HepG2 (cell line): Measurements from ENCODE around the gene PLEKHG4.

ENCODE experiments used
- CTCF ChIP-seq: sonication (generic); formaldehyde crosslinking; IDR thresholded peaks from 2 replicates; pipeline ENCODE4 v1.5.0; 2020; ENCODE audit warnings: mild to moderate bottlenecking, missing genetic modification reagents, moderate library complexity
- ELF1 ChIP-seq: sonication (generic); formaldehyde crosslinking; IDR thresholded peaks from 2 replicates; pipeline ENCODE4 v1.4.0; 2020; ENCODE audit warnings: missing genetic modification reagents
- ETV6 ChIP-seq: sonication (generic); formaldehyde crosslinking; conservative IDR thresholded peaks from 2 replicates; pipeline ENCODE4 v1.4.0; 2020; ENCODE audit warnings: missing genetic modification reagents
- KAT2B ChIP-seq: fragments of 150-350 bp; IDR thresholded peaks from 2 replicates; pipeline ENCODE4 v1.6.1; 2014; ENCODE audit warnings: low read depth, low read length, borderline replicate concordance
- MXI1 ChIP-seq: IDR thresholded peaks from 3 replicates; pipeline ENCODE4 v1.6.1; 2012; ENCODE audit warnings: low read depth, low read length, inconsistent platforms, borderline replicate concordance
- NCOR1 ChIP-seq: fragments of 200-600 bp; sonication (generic); IDR thresholded peaks from 2 replicates; pipeline ENCODE4 v1.7.0; 2017; ENCODE audit warnings: antibody characterized with exemption, low read length, borderline replicate concordance
- RFX3 ChIP-seq: IDR thresholded peaks from 2 replicates; pipeline ENCODE4 v1.6.1; 2016; ENCODE audit warnings: missing biosample characterization, missing genetic modification reagents
- SRSF1 ChIP-seq: fragments of 200-400 bp; formaldehyde crosslinking; optimal IDR thresholded peaks from 2 replicates; pipeline ENCODE3; 2017; ENCODE audit warnings: mild to moderate bottlenecking, low read depth, low read length, moderate library complexity
- ZMYM3 ChIP-seq: sonication (generic); formaldehyde crosslinking; IDR thresholded peaks from 2 replicates; pipeline ENCODE4 v1.5.1; 2020; ENCODE audit warnings: mild to moderate bottlenecking, missing genetic modification reagents
- ZNF143 ChIP-seq: sonication (generic); formaldehyde crosslinking; IDR thresholded peaks from 2 replicates; pipeline ENCODE4 v1.4.0; 2020; ENCODE audit warnings: missing genetic modification reagents
- ZNF451 ChIP-seq: sonication (generic); formaldehyde crosslinking; IDR thresholded peaks from 2 replicates; pipeline ENCODE4 v1.5.0; 2020; ENCODE audit warnings: mild to moderate bottlenecking, missing genetic modification reagents

- TF ChIP-seq ETV6 (CRISPR knock-in tag) (no peak), RFX3 (CRISPR knock-in tag) (no peak), NCOR1 (no peak), CTCF (no peak), ELF1 (CRISPR knock-in tag) (no peak), KAT2B (no peak), ZNF451 (CRISPR knock-in tag) (no peak), MXI1 (no peak), SRSF1 (no peak), ZMYM3 (CRISPR knock-in tag) (no peak), ZNF143 (CRISPR knock-in tag) (no peak)
Measured at GRCh38 chr16:67327743-67328142, 48.4 kb downstream of the PLEKHG4 start.
